ENCODE data around the gene SNCG.

- TF ChIP-seq EZH2 (IDR thresholded peaks at IDR 0.05) (no peak), POLR2AphosphoS5 (IDR thresholded peaks at IDR 0.05; ENCODE audit: borderline replicate concordance, low read depth, low read length) (no peak), FOXP2 (optimal IDR thresholded peaks at IDR 0.05; ENCODE audit: control extremely low read depth, extremely low read length, insufficient read depth) (no peak)
Observed at GRCh38 chr10:86954681-86955500, 3.5 kb upstream of the SNCG start.
